HG03521 (cell line): Measurements from ENCODE around the gene NSL1.

Source experiments
- ATAC-seq: cut with Tn5 transposase; IDR thresholded peaks from one replicate; pipeline ENCODE4 v1.9.1; 2021; ENCODE audit warnings: mild to moderate bottlenecking, moderate library complexity; ENCODE audit not compliant: unreplicated experiment

NSL1 gene

DNA sequence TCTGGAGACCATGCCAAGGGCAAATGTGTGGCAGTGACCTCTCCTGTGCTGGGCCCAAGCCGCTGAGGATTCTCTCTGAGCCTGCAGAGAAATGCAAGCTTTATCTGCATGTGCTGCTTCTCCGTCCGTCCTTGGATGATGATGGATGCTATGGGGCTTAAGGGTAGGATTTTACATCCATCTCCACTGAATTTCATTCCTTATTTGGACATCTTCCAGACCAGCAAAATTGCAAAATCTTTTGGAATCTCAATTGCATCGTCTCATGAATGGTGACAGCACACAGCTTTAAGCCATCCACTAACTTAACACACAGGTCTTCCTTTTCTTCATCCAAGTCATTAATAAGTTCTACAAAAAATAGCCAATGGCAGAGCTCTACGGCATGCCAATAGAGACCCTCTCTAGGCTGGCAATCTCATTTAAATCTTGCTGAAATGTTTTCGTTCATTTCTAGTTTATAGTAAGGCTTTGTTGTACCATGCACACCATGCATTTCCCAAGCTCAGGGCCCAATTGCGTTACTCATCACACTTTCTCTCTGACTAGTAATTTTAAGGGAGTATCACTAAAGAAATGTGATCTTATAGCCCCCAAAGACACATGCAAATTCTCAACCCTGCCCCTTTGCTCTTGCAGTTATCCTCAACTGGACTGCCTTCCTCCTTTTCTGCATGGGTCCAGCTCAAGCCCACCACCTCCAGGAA lies 103.1 kb downstream of the NSL1 start:
- ATAC-seq = no peak

DNA sequence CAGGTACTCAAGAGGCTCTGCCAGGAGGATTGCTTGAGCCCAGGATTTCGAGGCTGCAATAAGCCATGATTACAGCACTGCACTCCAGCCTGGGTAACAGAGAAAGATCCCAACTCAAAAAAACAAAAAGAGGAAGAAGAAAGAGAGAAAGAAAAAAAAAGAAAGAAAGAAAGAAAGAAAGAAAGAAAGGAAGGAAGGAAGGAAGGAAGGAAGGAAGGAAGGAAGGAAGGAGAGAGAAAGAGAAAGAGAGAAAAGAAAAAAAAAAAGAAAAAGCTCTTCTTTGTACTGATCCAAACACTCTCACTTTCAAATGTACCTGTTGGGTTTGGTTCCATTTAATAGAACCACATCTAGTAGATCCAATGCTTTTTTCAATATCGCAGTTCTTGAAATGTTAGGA lies 103.8 kb downstream of the NSL1 start:
- no peak for ATAC-seq

DNA sequence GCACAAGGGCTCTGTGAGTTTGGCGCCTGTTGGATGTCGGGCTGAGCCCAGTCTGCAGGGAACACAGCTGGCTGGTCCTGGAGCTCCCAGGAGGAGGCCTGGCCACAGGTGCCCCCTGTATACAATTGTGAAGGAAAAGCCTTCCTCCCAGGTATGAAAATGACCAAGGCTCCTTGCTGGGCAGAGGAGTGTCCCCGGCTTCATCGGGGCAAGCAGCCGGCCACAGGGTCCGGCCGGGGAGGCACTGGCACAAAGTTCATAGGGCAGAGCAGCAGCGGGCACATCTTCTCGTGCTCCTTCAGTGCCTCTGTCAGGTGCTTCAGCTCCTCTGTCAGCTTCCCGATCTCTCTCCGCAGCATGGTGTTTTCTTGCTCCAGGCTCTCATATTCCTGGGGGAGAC lies 105.0 kb downstream of the NSL1 start:
- ATAC-seq = no peak

- ATAC-seq = no peak
Observed at GRCh38 chr1:212686069-212686468, 105.5 kb downstream of the NSL1 start.

GRCh38 chr1:212685429-212685828 lies 106.1 kb downstream of the NSL1 start:
- ATAC-seq = no peak

- ATAC-seq = no peak
Observed at GRCh38 chr1:212684521-212685090, 107.0 kb downstream of the NSL1 start.

GRCh38 chr1:212684076-212684475 lies 107.5 kb downstream of the NSL1 start:
- ATAC-seq = no peak

DNA sequence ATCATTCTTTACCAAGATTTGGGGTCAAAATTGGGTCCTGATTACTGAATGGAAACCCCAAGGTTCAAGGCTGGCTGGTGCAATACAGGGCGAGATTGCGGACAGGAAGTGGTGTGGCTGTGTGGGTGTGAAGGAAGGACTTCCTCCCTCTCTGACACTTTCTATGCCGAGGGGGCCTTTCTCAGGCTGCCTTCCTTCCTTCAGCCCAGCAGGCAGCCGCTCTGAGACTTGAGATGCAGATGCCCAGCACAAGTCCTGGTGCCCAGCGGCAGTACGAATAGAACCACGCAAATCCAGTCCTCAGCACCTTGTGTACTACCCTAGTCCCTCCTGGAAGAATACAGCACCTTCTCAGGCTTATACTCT lies 108.2 kb downstream of the NSL1 start:
- ATAC-seq = peak; percentile 71

GRCh38 chr1:212680680-212681389 lies 110.7 kb downstream of the NSL1 start:
- ATAC-seq = no peak

DNA sequence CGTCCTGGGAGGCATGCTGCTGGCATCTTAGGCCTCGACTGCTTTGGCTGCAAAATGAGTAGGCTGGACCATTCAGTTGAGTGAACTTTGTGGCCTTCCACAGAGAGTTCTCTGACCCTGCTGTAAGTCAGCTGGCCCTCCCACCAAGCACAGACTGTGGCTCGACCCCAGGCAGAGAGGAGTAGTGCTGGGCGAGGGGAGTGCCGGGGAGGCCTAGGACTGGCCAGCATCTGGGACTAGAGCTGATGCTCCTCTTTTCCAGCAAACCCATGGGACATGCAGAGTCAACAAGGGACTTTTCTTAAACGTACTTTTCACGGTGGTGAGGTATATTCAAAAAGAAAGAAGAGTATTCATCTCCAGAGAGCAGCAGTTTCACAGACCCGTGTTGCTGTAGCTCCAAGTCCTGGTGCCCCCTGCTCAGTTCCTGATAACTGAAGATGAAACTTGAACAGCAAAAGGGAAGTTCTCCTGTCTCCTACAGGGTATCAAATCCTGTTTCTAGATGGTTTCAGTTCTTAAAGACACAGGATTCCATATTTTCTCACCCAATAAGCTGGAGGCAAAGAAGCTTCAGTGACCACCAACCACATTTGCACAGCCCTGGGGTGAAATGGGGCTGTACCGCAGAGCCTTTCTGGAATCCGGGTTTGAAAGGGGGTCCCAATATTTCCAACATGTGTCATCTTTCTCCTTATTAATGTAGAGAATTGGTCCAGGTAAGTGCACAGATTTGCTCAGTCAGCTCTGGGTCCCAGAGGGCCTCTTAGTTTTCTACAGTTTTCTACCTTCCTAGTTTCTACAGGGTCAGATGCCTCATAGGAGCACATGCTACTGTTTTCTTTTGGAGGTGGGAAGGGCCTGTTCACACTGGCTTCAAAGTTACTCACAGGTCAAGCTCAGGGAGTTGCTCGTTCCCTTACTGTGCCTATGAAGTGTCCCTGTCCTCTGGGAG lies 112.8 kb downstream of the NSL1 start:
- ATAC-seq = peak; percentile 57

- no peak for ATAC-seq
Observed at GRCh38 chr1:212677573-212677972, 114.0 kb downstream of the NSL1 start.

GRCh38 chr1:212677136-212677535 lies 114.4 kb downstream of the NSL1 start:
- ATAC-seq = no peak
